K562 treated with DMSO at 1 percent for 12 hours (cell line): Measurements from ENCODE around the gene LHX3. TPM values are rescaled to one million over a fixed set of nuclear protein-coding genes. Genes with fewer than 3 reads are reported as not detected.

Experiments used
- total RNA-seq: library from RNA; unstranded; fragments of 300-600 nt; gene quantifications from 2 replicates; pipeline ENCODE4 v1.2.3, GENCODE V29; 2022; ENCODE audit not compliant: insufficient read depth

Gene LHX3
- total RNA-seq: not detected in 2 replicates

GRCh38 chr9:136204838-136205706 lies at the start of gene LHX3:
Gene LHX3, minus strand, starts transcription at chr9:136205128. Its CDS starts 116 bp downstream, at chr9:136205012.

GRCh38 chr9:136245219-136246150 lies 40.6 kb upstream of the LHX3 start, which contains the start of gene QSOX2:
Gene QSOX2, minus strand, starts transcription at chr9:136245812. Its CDS starts 9 bp downstream, at chr9:136245803.

Other genes starting within 250 kb of the LHX3 start
- gene UBAC1, start 243.8 kb downstream of the LHX3 start, total RNA-seq: 215 and 219 TPM in 2 replicates
- gene NACC2, start 109.8 kb downstream of the LHX3 start, total RNA-seq: 3.9 and 11.2 TPM in 2 replicates
- 45.2 and 46.6 TPM in 2 replicates for gene TMEM250, start 86.3 kb downstream of the LHX3 start, total RNA-seq
- gene QSOX2, start 40.7 kb upstream of the LHX3 start, total RNA-seq: 7.0 and 20.5 TPM in 2 replicates
- gene CCDC187, start 99.0 kb upstream of the LHX3 start, total RNA-seq: not detected in 2 replicates
- 9.6 and 12.2 TPM in 2 replicates for gene GPSM1, start 122.4 kb upstream of the LHX3 start, total RNA-seq
- 20.3 and 28.3 TPM in 2 replicates for gene DNLZ, start 158.6 kb upstream of the LHX3 start, total RNA-seq
- gene CARD9, start 168.5 kb upstream of the LHX3 start, total RNA-seq: 10.1 and 15.8 TPM in 2 replicates
- 5.5 and 11.6 TPM in 2 replicates for gene SNAPC4, start 195.0 kb upstream of the LHX3 start, total RNA-seq
- gene ENTR1, start 205.5 kb upstream of the LHX3 start, total RNA-seq: 30.9 and 45.6 TPM in 2 replicates
- gene PMPCA, start 205.5 kb upstream of the LHX3 start, total RNA-seq: 50.6 and 65.4 TPM in 2 replicates
- 7.6 and 15.8 TPM in 2 replicates for gene INPP5E, start 234.7 kb upstream of the LHX3 start, total RNA-seq